ENCODE measurements around the gene PFDN5.
"Not testable (repeated sequence)": the region's sequence is repeated elsewhere in the genome, so short reads cannot be mapped to it uniquely, and the experiment has no call there.

PFDN5 gene

DNA sequence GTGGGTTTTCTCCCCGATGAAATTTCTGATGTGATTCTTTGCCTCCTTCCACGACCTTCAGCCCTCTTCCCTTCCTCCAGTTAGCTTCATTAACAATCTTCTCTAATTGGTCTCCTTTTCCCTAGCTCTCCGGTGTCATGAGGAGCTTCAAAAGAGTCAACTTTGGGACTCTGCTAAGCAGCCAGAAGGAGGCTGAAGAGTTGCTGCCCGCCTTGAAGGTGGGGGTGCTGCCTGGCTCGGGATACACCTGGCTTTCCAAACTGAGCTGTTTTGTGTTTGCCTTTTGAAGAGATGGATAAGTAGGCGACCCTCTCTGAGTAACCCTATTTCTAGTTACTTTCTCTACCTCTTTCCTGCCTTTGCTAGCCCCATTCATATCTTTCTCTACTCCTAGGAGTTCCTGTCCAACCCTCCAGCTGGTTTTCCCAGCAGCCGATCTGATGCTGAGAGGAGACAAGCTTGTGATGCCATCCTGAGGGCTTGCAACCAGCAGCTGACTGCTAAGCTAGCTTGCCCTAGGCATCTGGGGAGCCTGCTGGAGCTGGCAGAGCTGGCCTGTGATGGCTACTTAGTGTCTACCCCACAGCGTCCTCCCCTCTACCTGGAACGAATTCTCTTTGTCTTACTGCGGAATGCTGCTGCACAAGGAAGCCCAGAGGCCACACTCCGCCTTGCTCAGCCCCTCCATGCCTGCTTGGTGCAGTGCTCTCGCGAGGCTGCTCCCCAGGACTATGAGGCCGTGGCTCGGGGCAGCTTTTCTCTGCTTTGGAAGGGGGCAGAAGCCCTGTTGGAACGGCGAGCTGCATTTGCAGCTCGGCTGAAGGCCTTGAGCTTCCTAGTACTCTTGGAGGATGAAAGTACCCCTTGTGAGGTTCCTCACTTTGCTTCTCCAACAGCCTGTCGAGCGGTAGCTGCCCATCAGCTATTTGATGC, 26.4 kb upstream of the PFDN5 start:
- H3K9me3 Mint-ChIP-seq, result no peaks in the 10 kb centered on the region
- no peak for DNase-seq
- peaks cover 30% of the 10 kb centered on the region for H3K36me3 Mint-ChIP-seq (ENCODE audit: low read depth)
- ATAC-seq, result no peak
- no peaks in the 10 kb centered on the region for H3K27me3 Mint-ChIP-seq
- peak overlapping the region; percentile 100 for H3K4me3 Mint-ChIP-seq
- peaks cover 42% of the 10 kb centered on the region for H3K4me1 Mint-ChIP-seq
- H3K27ac Mint-ChIP-seq, result peak overlapping the region; percentile 99

DNA sequence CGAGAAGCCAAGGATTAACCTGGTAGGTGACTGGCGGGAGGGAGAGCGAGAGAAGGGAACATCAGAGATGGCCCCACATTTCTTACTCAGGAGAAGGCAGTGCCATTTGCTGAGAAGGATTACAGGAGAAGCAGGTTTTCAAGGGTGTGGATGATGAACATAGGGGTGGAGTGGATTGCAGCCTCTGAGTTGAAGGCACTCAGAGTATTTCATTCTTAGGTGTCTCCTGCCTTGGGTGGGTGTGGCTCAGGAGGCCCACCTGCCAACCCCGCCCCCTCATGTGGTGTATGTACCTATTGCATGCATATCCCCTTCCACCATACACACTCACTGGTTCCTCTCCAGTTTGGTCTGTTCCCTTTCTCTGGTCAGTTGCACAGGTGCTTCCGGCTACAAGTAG, 20.9 kb upstream of the PFDN5 start:
- Mint-ChIP-seq H3K27ac (no peak overlapping the region), H3K9me3 (no peaks in the 10 kb centered on the region), H3K4me1 (peaks cover 16% of the 10 kb centered on the region), H3K4me3 (no peak overlapping the region), H3K36me3 (ENCODE audit: low read depth) (peaks cover 49% of the 10 kb centered on the region), H3K27me3 (no peaks in the 10 kb centered on the region)
- DNase-seq (no peak), ATAC-seq (no peak)

DNA sequence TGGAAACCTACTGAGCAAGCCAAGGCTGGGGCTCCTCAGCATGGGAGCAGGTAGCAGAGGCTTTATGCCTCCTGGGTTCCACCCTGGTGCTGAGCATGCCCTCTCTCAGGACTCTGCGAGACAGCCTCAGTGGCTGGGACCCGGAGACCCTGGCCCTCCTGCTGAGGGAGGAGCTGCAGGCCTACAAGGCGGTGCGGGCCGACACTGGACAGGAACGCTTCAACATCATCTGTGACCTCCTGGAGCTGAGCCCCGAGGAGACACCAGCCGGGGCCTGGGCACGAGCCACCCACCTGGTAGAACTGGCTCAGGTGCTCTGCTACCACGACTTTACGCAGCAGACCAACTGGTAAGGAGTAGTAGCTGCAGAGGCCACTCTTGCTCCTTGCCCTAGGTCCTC, 18.8 kb upstream of the PFDN5 start:
- Mint-ChIP-seq H3K27ac (no peak overlapping the region), H3K9me3 (no peaks in the 10 kb centered on the region), H3K4me1 (peaks cover 4% of the 10 kb centered on the region), H3K4me3 (no peak overlapping the region), H3K27me3 (no peaks in the 10 kb centered on the region), H3K36me3 (ENCODE audit: low read depth) (peaks cover 45% of the 10 kb centered on the region)
- no peak for ATAC-seq
- DNase-seq, result no peak

DNA sequence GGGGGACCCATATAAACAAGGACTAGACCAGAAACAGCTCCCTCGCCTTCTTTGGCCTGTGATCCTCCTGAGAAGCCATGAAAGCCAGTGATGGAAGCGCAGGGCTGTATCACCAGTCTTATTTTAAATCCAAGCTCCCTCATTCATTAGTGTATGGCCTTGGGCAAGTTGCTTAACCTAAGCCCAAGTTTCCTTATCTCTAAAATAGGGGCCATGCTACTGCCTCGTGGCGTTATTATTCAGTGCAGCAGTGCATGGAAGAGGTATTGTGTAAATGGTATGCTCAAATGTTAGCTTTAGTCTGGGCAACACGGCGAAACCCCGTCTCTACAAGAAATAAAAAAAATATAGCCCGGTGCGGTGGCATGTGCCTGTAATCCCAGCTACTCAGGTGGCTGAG, 17.4 kb upstream of the PFDN5 start:
- H3K4me1 Mint-ChIP-seq, result no peaks in the 10 kb centered on the region
- DNase-seq (no peak), ATAC-seq (no peak)
- H3K27me3 Mint-ChIP-seq, result no peaks in the 10 kb centered on the region
- no peak overlapping the region for H3K27ac Mint-ChIP-seq
- peaks cover 53% of the 10 kb centered on the region for H3K36me3 Mint-ChIP-seq (ENCODE audit: low read depth)
- H3K4me3 Mint-ChIP-seq, result no peak overlapping the region
- no peaks in the 10 kb centered on the region for H3K9me3 Mint-ChIP-seq

DNA sequence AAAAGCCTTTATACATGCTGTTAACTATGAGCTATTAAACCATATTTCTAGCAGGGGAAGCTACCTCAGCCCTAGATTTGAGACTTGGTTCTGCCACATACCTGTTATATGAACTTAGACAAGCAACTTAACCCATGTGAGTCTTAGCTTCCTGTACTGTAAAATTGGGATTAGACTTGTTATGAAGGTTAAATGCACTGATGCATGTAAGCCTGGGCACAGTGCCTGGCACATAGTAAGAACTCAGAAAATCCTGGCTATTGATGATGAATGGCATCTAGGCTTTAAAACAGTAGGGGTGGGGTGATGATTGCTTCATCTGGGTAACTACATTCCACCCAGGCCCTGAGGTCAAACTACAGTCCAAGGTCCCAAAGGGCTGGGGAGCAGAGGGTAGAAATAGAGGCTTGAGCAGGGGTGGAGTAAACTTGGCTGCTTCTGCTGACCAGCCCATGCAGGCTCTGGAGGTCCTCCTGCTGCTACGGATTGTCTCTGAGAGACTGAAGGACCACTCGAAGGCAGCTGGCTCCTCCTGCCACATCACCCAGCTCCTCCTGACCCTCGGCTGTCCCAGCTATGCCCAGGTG, 16.0 kb upstream of the PFDN5 start:
- peaks cover 59% of the 10 kb centered on the region for H3K36me3 Mint-ChIP-seq (ENCODE audit: low read depth)
- DNase-seq (no peak), ATAC-seq (no peak)
- H3K4me1 Mint-ChIP-seq, result no peaks in the 10 kb centered on the region
- H3K27me3 Mint-ChIP-seq, result no peaks in the 10 kb centered on the region
- H3K27ac Mint-ChIP-seq, result no peak overlapping the region
- no peaks in the 10 kb centered on the region for H3K9me3 Mint-ChIP-seq
- no peak overlapping the region for H3K4me3 Mint-ChIP-seq

DNA sequence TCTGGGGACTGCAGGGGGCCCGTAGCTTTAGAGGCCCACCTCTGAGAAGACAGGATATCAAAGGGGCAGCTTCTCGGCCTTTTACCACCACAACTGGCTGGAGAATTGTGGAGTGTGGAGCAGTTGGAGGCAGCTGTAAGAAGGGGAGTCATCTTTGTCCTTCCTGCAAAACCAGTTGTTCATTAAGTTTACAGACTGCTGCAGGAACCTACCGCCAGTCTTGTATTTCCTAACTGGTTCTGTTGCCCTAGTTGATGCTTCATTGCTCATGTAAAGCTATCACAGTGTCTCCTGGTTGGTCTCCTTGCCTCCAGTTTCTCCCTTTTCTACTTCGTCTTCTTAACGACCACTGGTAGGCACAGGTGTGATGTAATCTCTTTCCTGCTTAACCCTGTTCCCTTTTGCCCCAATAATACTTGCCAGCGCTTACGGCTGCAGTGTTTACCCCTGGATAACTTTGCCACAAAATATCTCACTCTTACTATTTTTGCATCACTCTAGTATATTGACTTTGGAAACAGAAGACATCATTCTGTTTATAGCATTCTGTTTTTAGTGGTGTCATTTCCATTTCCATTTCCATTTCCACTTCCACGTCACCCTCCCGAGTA, 15.3 kb upstream of the PFDN5 start:
- Mint-ChIP-seq H3K27me3 (no peaks in the 10 kb centered on the region), H3K4me1 (no peaks in the 10 kb centered on the region), H3K4me3 (no peak overlapping the region), H3K27ac (no peak overlapping the region), H3K9me3 (no peaks in the 10 kb centered on the region), H3K36me3 (ENCODE audit: low read depth) (peaks cover 57% of the 10 kb centered on the region)
- ATAC-seq, result no peak
- DNase-seq, result no peak

DNA sequence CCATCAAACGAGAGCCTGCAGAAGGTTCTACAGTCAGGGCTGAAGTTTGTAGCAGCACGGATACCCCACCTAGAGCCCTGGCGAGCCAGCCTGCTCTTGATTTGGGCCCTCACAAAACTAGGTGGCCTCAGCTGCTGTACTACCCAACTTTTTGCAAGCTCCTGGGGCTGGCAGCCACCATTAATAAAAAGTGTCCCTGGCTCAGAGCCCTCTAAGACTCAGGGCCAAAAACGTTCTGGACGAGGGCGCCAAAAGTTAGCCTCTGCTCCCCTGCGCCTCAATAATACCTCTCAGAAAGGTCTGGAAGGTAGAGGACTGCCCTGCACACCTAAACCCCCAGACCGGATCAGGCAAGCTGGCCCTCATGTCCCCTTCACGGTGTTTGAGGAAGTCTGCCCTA, 8.9 kb upstream of the PFDN5 start:
- peaks cover 22% of the 10 kb centered on the region for H3K4me1 Mint-ChIP-seq
- no peaks in the 10 kb centered on the region for H3K9me3 Mint-ChIP-seq
- H3K36me3 Mint-ChIP-seq (ENCODE audit: low read depth), result peaks cover 61% of the 10 kb centered on the region
- no peak overlapping the region for H3K27ac Mint-ChIP-seq
- DNase-seq, result no peak
- no peaks in the 10 kb centered on the region for H3K27me3 Mint-ChIP-seq
- no peak for ATAC-seq
- no peak overlapping the region for H3K4me3 Mint-ChIP-seq

DNA sequence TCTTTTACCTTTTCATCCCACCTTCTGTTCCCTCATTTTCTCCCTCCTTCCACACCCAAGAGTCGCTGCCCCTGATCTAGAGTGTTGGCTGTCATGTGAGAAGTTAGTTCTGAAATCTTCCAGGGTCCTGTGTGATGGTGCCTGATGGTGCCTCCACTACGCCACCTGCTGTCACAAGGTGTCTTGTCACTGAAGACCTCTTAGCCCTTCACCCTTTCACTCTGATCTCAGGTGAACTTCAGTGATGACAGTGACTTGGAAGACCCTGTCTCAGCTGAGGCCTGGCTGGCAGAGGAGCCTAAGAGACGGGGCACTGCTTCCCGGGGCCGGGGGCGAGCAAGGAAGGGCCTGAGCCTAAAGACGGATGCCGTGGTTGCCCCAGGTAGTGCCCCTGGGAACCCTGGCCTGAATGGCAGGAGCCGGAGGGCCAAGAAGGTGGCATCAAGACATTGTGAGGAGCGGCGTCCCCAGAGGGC, 7.6 kb upstream of the PFDN5 start:
- Mint-ChIP-seq H3K9me3 (no peaks in the 10 kb centered on the region), H3K4me3 (no peak overlapping the region), H3K27ac (peak overlapping the region; percentile 23), H3K4me1 (peaks cover 26% of the 10 kb centered on the region), H3K36me3 (ENCODE audit: low read depth) (peaks cover 58% of the 10 kb centered on the region), H3K27me3 (no peaks in the 10 kb centered on the region)
- ATAC-seq (peak; percentile 71), DNase-seq (peak; percentile 66)

DNA sequence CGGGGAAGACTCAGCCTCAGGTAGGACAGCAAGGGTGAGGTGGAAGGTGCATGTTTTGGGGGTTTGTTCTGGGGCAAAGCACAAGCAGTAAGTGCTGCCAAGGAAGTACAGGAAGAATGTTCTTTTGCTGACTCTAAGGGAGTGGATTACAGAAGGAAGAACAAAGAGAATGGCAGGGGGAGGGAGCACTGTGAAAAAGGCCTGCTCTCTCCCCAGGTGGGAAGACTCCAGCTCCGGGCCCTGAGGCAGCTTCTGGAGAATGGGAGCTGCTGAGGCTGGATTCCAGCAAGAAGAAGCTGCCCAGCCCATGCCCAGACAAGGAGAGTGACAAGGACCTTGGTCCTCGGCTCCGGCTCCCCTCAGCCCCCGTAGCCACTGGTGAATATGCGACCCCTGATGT, 7.0 kb upstream of the PFDN5 start:
- peaks cover 58% of the 10 kb centered on the region for H3K36me3 Mint-ChIP-seq (ENCODE audit: low read depth)

DNA sequence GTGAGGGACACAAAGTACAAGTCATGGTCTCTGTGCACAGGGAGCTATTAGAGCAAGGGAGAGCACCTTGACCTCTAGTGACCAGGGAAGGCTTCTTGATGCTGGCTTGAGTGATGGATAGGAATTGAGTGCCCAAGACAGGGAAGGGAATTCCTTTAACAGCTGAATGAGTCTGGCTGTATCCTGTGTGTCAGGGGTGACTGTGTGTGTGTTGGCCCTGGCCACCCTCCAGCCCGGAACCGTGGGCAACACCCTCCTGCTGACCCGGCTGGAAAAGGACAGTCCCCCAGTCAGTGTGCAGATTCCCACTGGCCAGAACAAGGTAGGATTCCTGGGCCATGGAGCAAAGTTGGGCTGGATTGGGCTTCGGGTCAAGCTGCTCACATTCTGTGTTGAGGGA, 5.5 kb upstream of the PFDN5 start:
- Mint-ChIP-seq H3K4me3 (no peak overlapping the region), H3K27ac (peak overlapping the region; percentile 72), H3K9me3 (no peaks in the 10 kb centered on the region), H3K4me1 (peaks cover 30% of the 10 kb centered on the region), H3K27me3 (no peaks in the 10 kb centered on the region), H3K36me3 (ENCODE audit: low read depth) (peaks cover 55% of the 10 kb centered on the region)
- DNase-seq (no peak), ATAC-seq (no peak)

More for the DNA sequence above, 7.0 kb upstream of the PFDN5 start:
- ATAC-seq, result no peak
- H3K27me3 Mint-ChIP-seq, result no peaks in the 10 kb centered on the region
- peaks cover 26% of the 10 kb centered on the region for H3K4me1 Mint-ChIP-seq
- H3K9me3 Mint-ChIP-seq, result no peaks in the 10 kb centered on the region
- H3K4me3 Mint-ChIP-seq, result no peak overlapping the region
- peak overlapping the region; percentile 23 for H3K27ac Mint-ChIP-seq
- no peak for DNase-seq

DNA sequence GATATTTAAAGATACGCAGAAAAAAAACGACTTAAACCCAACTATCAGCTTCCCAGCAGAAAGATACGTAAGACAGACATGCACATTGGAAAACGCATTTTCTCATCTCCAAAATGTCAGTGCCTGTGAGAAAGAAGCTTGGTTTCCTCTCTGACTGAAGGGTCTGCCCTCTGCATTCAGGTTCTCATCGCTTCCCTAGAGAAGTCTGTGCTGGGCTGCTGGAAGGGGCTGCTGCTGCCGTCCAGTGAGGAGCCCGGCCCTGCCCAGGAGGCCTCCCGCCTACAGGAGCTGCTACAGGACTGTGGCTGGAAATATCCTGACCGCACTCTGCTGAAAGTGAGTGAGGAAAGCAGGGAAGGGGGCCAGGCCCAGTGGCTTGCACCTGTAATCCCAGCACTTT, 4.7 kb upstream of the PFDN5 start:
- peaks cover 58% of the 10 kb centered on the region for H3K36me3 Mint-ChIP-seq (ENCODE audit: low read depth)
- DNase-seq (no peak), ATAC-seq (peak; percentile 25)
- H3K27ac Mint-ChIP-seq, result peak overlapping the region; percentile 72
- peak overlapping the region; percentile 26 for H3K4me3 Mint-ChIP-seq
- no peaks in the 10 kb centered on the region for H3K27me3 Mint-ChIP-seq
- peaks cover 36% of the 10 kb centered on the region for H3K4me1 Mint-ChIP-seq
- no peaks in the 10 kb centered on the region for H3K9me3 Mint-ChIP-seq

DNA sequence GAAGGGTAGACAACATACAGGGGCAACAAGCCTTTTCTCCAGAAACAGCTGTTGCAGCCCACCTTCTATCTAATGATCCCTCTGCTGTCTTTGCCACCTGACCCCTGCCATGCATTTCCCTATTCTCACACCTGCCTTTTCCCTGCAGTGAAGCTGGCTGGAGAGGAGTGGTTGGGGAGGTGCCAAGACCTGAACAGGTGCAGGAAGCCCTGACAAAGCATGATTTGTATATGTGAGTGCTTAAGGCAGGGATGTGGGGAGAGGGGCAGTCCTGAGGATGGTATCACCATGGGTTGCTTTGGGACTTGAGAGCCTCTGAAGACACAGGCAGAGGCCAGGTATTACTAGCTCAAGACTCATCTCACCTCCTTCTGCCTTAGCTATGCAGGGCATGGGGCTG, 2.9 kb upstream of the PFDN5 start:
- DNase-seq (no peak), ATAC-seq (no peak)
- no peaks in the 10 kb centered on the region for H3K27me3 Mint-ChIP-seq
- peaks cover 51% of the 10 kb centered on the region for H3K4me1 Mint-ChIP-seq
- no peak overlapping the region for H3K4me3 Mint-ChIP-seq
- H3K9me3 Mint-ChIP-seq, result no peaks in the 10 kb centered on the region
- peaks cover 67% of the 10 kb centered on the region for H3K36me3 Mint-ChIP-seq (ENCODE audit: low read depth)
- no peak overlapping the region for H3K27ac Mint-ChIP-seq

DNA sequence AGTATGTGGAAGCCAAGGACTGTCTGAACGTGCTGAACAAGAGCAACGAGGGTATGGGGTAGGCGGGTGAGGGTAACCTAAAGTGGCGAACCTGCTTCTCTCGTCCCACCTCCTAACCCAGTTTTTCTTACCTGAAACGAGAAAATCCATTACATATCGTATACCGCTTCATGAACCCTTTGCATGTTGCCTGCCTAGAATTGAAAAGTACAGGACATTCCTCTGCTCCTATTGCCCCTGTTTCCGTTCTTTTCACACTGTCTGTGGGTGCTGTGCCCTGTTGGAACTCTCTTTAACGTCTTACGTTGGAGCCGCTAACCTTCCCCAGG, 513 bp downstream of the PFDN5 start:
- no peaks in the 10 kb centered on the region for H3K9me3 Mint-ChIP-seq
- peaks cover 77% of the 10 kb centered on the region for H3K36me3 Mint-ChIP-seq (ENCODE audit: low read depth)
- peaks cover 67% of the 10 kb centered on the region for H3K4me1 Mint-ChIP-seq

DNA sequence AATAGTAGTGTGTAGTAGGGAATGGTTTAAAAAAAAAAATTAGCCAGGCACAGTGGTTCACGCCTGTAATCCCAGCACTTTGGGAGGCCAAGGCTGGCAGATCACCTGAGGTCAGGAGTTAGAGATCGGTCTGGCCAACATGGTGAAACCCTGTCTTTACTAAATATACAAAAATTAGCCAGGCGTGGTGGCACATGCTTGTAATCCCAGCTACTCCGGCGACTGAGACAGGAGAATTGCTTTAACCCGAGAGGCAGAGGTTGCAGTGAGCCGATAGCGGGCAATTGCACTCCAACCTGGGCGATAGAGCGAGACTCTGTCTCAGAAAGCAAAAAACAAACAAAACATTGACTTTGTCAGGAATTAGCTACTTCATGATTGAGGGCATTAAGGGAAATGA, 1.8 kb downstream of the PFDN5 start:
- Mint-ChIP-seq H3K27ac (peak overlapping the region; percentile 97), H3K4me3 (peak overlapping the region; percentile 99)

More for the DNA sequence above, 513 bp downstream of the PFDN5 start:
- H3K4me3 Mint-ChIP-seq, result peak overlapping the region; percentile 99
- H3K27me3 Mint-ChIP-seq, result peaks cover 2% of the 10 kb centered on the region
- DNase-seq (no peak), ATAC-seq (no peak)
- H3K27ac Mint-ChIP-seq, result peak overlapping the region; percentile 97

DNA sequence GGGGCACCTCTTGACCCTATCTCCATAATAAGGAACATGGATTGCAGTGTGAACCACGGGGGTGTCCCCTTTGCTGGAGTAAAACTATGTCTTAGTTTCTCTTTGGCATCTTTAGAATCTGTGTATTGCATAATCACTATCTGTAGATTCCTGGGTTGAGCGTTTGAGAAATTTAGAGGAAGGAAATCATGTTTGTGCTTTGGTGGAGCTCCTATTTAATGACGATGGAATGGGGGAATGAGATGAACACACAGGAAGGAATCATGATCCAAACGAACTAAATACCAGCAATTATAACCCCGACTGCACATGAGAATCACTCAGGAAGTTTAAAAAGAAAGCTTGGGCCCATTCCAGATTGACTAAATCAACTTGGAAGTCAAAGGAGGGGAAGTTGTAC, 2.8 kb downstream of the PFDN5 start:
- no peak for ATAC-seq
- H3K9me3 Mint-ChIP-seq, result no peaks in the 10 kb centered on the region
- no peak for DNase-seq
- peak overlapping the region; percentile 97 for H3K27ac Mint-ChIP-seq
- peaks cover 81% of the 10 kb centered on the region for H3K4me1 Mint-ChIP-seq
- H3K36me3 Mint-ChIP-seq (ENCODE audit: low read depth), result peaks cover 81% of the 10 kb centered on the region
- H3K27me3 Mint-ChIP-seq, result peaks cover 2% of the 10 kb centered on the region
- peak overlapping the region; percentile 96 for H3K4me3 Mint-ChIP-seq

More for the DNA sequence above, 1.8 kb downstream of the PFDN5 start:
- Mint-ChIP-seq H3K4me1 (peaks cover 70% of the 10 kb centered on the region), H3K36me3 (ENCODE audit: low read depth) (peaks cover 83% of the 10 kb centered on the region)
- ATAC-seq, DNase-seq, H3K9me3 Mint-ChIP-seq, H3K27me3 Mint-ChIP-seq: not testable (repeated sequence)

Measured in activated naive CD8-positive, alpha-beta T cell treated with anti-CD3 and anti-CD28 coated beads, Interleukin-2, amount 50 U/mL, for 24 hours (primary cell).